Measurements from ENCODE around the gene CALY. TPM values are rescaled to one million over a fixed set of nuclear protein-coding genes. Genes with fewer than 3 reads are reported as not detected.

CALY gene
- total RNA-seq, 2 donors from 2014 or later: 0.98 TPM; not detected in 1

DNA sequence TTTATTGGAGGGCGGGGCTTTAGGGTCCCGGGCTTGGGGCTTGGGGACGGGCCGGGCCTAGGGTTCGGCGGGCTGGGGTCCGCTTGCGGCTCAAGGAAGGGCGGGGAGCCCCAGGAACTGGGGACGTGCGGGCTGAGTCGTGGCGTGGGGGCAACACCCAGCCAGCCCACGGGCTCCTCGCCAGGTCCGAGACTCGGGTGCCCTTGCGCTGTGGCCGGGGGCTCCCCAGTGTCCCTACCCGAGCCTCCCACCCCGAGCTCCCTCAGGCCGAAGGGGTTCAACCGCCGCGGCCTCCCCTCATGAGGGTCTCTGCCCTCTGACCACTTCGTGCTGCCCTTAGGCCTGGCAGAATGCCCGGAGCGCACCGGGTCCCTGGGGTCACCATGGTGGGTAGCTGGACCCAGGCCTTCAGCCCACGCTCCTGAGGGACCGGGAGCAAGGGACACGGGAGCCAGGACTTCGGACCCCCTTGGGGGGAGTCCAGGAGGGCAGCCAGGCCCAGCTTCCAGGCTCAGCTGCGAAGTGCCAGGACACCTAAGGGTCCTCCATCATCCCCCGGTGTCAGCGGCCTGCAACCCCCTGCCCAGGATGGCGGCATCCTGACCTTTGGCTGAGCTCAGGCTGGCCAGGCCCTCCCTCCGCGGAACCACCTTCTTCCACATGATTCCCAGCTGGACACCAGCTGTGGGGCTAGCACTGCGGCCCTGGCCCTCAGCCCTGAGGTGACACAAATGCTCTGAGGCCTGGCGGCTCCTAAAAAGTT is 21.6 kb upstream of the CALY start:
- peak overlapping the region in 1 of 2 donors; percentile 76 for H3K4me3 ChIP-seq

DNA sequence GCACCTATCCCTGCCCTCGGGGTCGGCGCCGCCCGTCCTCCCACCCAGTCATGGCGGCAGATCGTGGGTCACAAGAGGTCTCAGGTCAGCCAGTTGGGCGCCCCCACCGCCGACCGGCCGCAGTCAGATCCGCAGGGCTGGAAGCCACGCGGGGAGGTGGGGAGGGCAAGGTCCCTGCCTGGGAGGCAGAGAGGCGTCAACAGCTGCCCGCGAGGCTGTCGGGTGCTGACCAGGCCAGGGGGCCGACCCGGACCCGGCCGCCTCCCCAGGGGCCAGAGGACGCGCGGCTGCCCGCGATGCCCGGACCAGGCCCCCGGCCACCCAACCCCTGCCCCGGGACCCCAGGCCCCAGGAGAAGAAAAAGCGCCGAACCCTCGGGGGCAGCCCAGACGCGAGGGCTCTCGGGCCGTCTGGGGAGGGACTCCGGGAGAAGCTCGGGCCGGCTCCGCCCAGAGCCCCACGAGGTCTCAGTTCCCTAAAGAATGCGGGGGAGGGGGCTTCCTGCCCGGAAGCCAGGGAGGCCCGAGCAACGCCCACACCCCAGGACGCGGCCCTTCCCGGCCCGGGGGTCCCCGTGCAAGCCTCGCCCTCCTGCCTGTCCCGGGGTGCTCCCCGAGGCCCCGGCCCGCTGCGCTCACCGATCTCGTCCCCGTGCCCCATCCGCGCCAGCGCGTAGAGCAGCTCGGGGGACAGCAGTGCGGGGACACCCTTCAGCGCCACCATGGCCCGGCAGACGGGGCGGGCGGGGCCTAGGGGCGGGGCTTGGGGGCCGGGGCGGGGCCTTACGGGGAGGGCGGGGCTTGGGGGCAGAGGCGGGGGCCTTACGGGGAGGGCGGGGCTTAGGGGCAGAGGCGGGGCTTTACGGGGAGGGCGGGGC is 20.8 kb upstream of the CALY start, which contains the start of gene FUOM:
TSS of gene FUOM (minus strand) at position 735 of the 877 bp plus-strand sequence. CDS start at position 723, 12 bp downstream.
- DNase-seq (ENCODE audit: low spot score): no peak
- Histone ChIP-seq H3K4me3 (peak within 1 kb of the TSS; percentile 53 to 76), H3K27me3 (no peaks in the 10 kb centered on the region), H3K27ac (peak within 1 kb of the TSS; percentile 66 to 73), H3K36me3 (peaks cover 2% of the 10 kb centered on the region), H3K4me1 (peaks cover 0 to 17% of the 10 kb centered on the region in 2 donors), H3K9me3 (no peaks in the 10 kb centered on the region)
- TF ChIP-seq, protein P1, sequence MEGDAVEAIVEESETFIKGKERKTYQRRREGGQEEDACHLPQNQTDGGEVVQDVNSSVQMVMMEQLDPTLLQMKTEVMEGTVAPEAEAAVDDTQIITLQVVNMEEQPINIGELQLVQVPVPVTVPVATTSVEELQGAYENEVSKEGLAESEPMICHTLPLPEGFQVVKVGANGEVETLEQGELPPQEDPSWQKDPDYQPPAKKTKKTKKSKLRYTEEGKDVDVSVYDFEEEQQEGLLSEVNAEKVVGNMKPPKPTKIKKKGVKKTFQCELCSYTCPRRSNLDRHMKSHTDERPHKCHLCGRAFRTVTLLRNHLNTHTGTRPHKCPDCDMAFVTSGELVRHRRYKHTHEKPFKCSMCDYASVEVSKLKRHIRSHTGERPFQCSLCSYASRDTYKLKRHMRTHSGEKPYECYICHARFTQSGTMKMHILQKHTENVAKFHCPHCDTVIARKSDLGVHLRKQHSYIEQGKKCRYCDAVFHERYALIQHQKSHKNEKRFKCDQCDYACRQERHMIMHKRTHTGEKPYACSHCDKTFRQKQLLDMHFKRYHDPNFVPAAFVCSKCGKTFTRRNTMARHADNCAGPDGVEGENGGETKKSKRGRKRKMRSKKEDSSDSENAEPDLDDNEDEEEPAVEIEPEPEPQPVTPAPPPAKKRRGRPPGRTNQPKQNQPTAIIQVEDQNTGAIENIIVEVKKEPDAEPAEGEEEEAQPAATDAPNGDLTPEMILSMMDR (IDR thresholded peaks at IDR 0.05): no peak

More for the DNA sequence above, 21.6 kb upstream of the CALY start:
- Histone ChIP-seq H3K27me3 (no peaks in the 10 kb centered on the region), H3K4me1 (peaks cover 0 to 17% of the 10 kb centered on the region in 2 donors), H3K27ac (peak overlapping the region; percentile 13 to 49), H3K9me3 (no peaks in the 10 kb centered on the region), H3K36me3 (peaks cover 9% of the 10 kb centered on the region)
- TF ChIP-seq, protein P1 (IDR thresholded peaks at IDR 0.05): no peak
- no peak for DNase-seq (ENCODE audit: low spot score)

DNA sequence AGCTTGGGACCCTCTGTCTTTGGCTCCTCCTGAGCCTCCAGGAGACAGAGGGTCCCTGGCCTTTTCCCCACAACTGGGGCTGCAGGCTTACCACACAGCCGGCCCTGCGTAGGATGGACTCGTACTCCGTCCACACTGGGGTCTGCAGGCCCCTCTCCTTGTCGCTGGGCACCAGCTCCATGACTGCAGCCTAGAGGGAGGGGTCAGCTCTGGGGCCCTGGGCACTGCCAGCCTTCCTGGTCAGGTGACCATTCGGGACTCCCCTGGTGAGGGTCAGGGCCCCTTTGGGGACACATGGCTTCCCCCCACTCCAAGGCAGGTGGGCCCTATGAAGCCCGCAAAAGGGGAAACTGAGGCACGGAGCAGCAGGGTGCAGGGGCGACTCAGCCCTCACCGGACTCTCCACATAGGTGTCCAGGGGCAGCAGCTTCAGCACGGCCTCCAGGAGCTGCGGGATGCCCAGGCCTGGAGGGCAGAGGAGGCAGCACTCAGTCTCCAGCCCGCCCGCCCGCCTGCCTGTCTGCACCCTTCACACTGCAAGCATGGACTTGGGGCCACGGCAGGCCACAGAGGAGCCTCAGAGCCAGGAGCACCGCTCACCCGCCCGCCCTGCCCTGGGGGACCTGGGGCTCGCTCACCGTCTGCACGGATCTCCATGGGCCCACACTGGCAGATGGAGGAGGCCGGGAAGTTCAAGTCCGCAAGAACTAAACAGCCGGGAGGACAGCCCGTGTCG is 20.0 kb upstream of the CALY start:
- H3K4me1 ChIP-seq: peaks cover 0 to 17% of the 10 kb centered on the region in 2 donors
- peak overlapping the region; percentile 66 to 73 for H3K27ac ChIP-seq
- no peaks in the 10 kb centered on the region for H3K27me3 ChIP-seq
- TF ChIP-seq, protein P1 (IDR thresholded peaks at IDR 0.05): no peak
- peak overlapping the region; percentile 53 to 76 for H3K4me3 ChIP-seq
- H3K36me3 ChIP-seq: no peaks in the 10 kb centered on the region
- H3K9me3 ChIP-seq: no peaks in the 10 kb centered on the region
- DNase-seq (ENCODE audit: low spot score): no peak

DNA sequence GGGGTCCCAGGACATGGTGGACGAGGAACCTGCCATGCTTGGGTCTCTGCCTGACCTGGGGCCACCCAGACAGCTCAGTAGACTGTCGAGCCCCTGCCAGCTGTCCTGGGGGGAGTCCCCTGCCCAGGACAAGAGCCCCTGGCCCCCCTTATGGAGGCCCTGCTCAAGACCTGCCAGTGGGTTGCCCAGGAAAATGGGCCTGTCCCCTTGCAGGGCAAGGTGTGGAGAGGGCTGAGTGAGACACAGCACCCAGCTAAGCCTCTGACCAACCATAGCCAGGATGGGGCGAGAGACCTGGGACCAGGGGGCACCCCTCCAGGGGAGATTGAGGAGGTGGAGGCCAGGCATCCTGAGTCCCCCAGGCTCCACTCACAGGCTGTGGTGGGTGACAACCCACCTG is 19.3 kb upstream of the CALY start:
- Histone ChIP-seq H3K4me1 (peaks cover 0 to 17% of the 10 kb centered on the region in 2 donors), H3K27me3 (no peaks in the 10 kb centered on the region), H3K27ac (no peak overlapping the region), H3K36me3 (no peaks in the 10 kb centered on the region), H3K4me3 (no peak overlapping the region), H3K9me3 (no peaks in the 10 kb centered on the region)
- TF ChIP-seq, protein P1 (IDR thresholded peaks at IDR 0.05): no peak
- DNase-seq (ENCODE audit: low spot score): no peak

DNA sequence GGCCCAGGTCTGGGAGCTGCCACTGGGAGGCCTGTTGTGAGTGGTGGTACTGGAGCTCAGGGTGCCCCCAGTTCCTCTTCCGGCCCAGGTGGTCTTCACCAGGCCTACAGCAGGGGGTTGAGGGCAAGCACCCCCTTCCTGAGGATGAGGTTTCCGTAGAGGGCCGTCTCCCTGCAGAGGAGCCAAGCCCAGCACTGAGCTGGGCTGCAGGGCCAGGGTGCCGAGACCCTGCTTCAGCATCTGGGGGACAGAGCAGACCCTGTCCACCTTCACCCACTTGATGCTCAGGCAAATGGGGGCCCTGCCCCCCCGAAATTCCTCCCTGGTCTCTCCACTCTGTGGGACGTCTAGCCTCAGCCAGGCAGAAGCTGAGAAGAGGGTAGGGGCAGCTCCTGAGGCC is 18.6 kb upstream of the CALY start:
- DNase-seq (ENCODE audit: low spot score): no peak
- TF ChIP-seq, protein P1 (IDR thresholded peaks at IDR 0.05): no peak
- Histone ChIP-seq H3K36me3 (no peaks in the 10 kb centered on the region), H3K9me3 (no peaks in the 10 kb centered on the region), H3K27me3 (no peaks in the 10 kb centered on the region), H3K4me3 (no peak overlapping the region), H3K4me1 (peaks cover 0 to 17% of the 10 kb centered on the region in 2 donors), H3K27ac (no peak overlapping the region)

All from right atrium auricular region (tissue), 2 donors.